ENCODE measurements around the gene CEBPG. TPM values are rescaled to one million over a fixed set of nuclear protein-coding genes. Genes with fewer than 3 reads are reported as not detected.

CEBPG gene
- total RNA-seq, 6 donors from 2014 or later, result 11.5 to 44.7 (median 22.7) TPM

GRCh38 chr19:33357556-33357955, 16.0 kb upstream of the CEBPG start:
- Histone ChIP-seq H3K4me1 (no peaks in the 10 kb centered on the region), H3K4me3 (no peak overlapping the region), H3K27me3 (no peaks in the 10 kb centered on the region), H3K27ac (no peak overlapping the region), H3K36me3 (no peaks in the 10 kb centered on the region), H3K9me3 (no peaks in the 10 kb centered on the region)
- no peak for ATAC-seq (ENCODE audit: low FRiP score in 2 of 2)
- no peak for DNase-seq
- TF ChIP-seq POLR2AphosphoS5 (IDR thresholded peaks at IDR 0.05) (no peak), CTCF (IDR thresholded peaks at IDR 0.05) (no peak), POLR2A (IDR thresholded peaks at IDR 0.05) (no peak), EP300 (IDR thresholded peaks at IDR 0.05) (no peak)
- 50% methylated on average over 1 of the region's 1 CpG for WGBS, 2 donors

GRCh38 chr19:33358408-33358807, 15.1 kb upstream of the CEBPG start:
- Histone ChIP-seq H3K4me3 (no peak overlapping the region), H3K9me3 (no peaks in the 10 kb centered on the region), H3K36me3 (no peaks in the 10 kb centered on the region), H3K4me1 (no peaks in the 10 kb centered on the region), H3K27ac (no peak overlapping the region), H3K27me3 (no peaks in the 10 kb centered on the region)
- WGBS, 2 donors, result 84 to 85% methylated on average over 6 of the region's 6 CpGs
- ATAC-seq (ENCODE audit: low FRiP score in 2 of 2) (no peak), DNase-seq (no peak)
- TF ChIP-seq POLR2A (IDR thresholded peaks at IDR 0.05), result no peak
- TF ChIP-seq POLR2AphosphoS5 (IDR thresholded peaks at IDR 0.05), result no peak
- TF ChIP-seq EP300 (IDR thresholded peaks at IDR 0.05), result no peak
- no peak for TF ChIP-seq CTCF (IDR thresholded peaks at IDR 0.05)

GRCh38 chr19:33359581-33359980, 13.9 kb upstream of the CEBPG start:
- Histone ChIP-seq H3K4me1 (no peaks in the 10 kb centered on the region), H3K9me3 (no peaks in the 10 kb centered on the region)
- 83 to 87% methylated on average over 3 of the region's 3 CpGs for WGBS, 2 donors

GRCh38 chr19:33362508-33363228, 10.8 kb upstream of the CEBPG start:
- TF ChIP-seq POLR2AphosphoS5 (IDR thresholded peaks at IDR 0.05), result no peak
- TF ChIP-seq POLR2A (IDR thresholded peaks at IDR 0.05), result no peak
- no peak for TF ChIP-seq EP300 (IDR thresholded peaks at IDR 0.05)
- TF ChIP-seq CTCF (IDR thresholded peaks at IDR 0.05), result no peak
- no peak overlapping the region for H3K4me3 ChIP-seq
- H3K27ac ChIP-seq, result no peak overlapping the region
- no peaks in the 10 kb centered on the region for H3K4me1 ChIP-seq
- ATAC-seq (ENCODE audit: low FRiP score in 2 of 2) (no peak), DNase-seq (no peak)
- no peaks in the 10 kb centered on the region for H3K9me3 ChIP-seq
- 82 to 87% methylated on average over 6 of the region's 6 CpGs for WGBS, 2 donors
- H3K27me3 ChIP-seq, result no peaks in the 10 kb centered on the region
- H3K36me3 ChIP-seq, result no peaks in the 10 kb centered on the region

More at GRCh38 chr19:33359581-33359980, 13.9 kb upstream of the CEBPG start:
- Histone ChIP-seq H3K4me3 (no peak overlapping the region), H3K36me3 (no peaks in the 10 kb centered on the region), H3K27me3 (no peaks in the 10 kb centered on the region), H3K27ac (no peak overlapping the region)
- no peak for TF ChIP-seq POLR2A (IDR thresholded peaks at IDR 0.05)
- TF ChIP-seq EP300 (IDR thresholded peaks at IDR 0.05), result no peak
- ATAC-seq (ENCODE audit: low FRiP score in 2 of 2) (no peak), DNase-seq (no peak)

- WGBS, 2 donors, result 77 to 87% methylated on average over 5 of the region's 5 CpGs
- no peak overlapping the region for H3K4me3 ChIP-seq
- TF ChIP-seq POLR2AphosphoS5 (IDR thresholded peaks at IDR 0.05), result no peak
Measured at GRCh38 chr19:33363476-33363875, 10.0 kb upstream of the CEBPG start.

GRCh38 chr19:33365691-33366090, 7.8 kb upstream of the CEBPG start:
- Histone ChIP-seq H3K4me1 (no peaks in the 10 kb centered on the region), H3K27ac (no peak overlapping the region), H3K4me3 (no peak overlapping the region), H3K9me3 (no peaks in the 10 kb centered on the region), H3K36me3 (no peaks in the 10 kb centered on the region), H3K27me3 (no peaks in the 10 kb centered on the region)
- WGBS, 2 donors, result 82 to 87% methylated on average over 7 of the region's 7 CpGs
- TF ChIP-seq POLR2AphosphoS5 (IDR thresholded peaks at IDR 0.05) (no peak), EP300 (IDR thresholded peaks at IDR 0.05) (no peak), CTCF (IDR thresholded peaks at IDR 0.05) (no peak), POLR2A (IDR thresholded peaks at IDR 0.05) (no peak)
- DNase-seq (no peak), ATAC-seq (ENCODE audit: low FRiP score in 2 of 2) (no peak)

More at GRCh38 chr19:33363476-33363875, 10.0 kb upstream of the CEBPG start:
- Histone ChIP-seq H3K27ac (no peak overlapping the region), H3K27me3 (no peaks in the 10 kb centered on the region), H3K9me3 (no peaks in the 10 kb centered on the region), H3K36me3 (no peaks in the 10 kb centered on the region), H3K4me1 (no peaks in the 10 kb centered on the region)
- ATAC-seq (ENCODE audit: low FRiP score in 2 of 2) (no peak), DNase-seq (no peak)
